A549 treated with CORT108297 at 1 μM for 4 hours (cell line): ENCODE measurements around the gene RXYLT1. TPM values are rescaled to one million over a fixed set of nuclear protein-coding genes. Genes with fewer than 3 reads are reported as not detected.

Source experiments
- total RNA-seq: library from RNA; stranded (reverse); fragments of 200-300 nt; extraction: Qiagen RNA extraction; gene quantifications from 5 replicates; pipeline ENCODE4 v1.2.3, GENCODE V29; 2022

The RXYLT1 gene
- 26.8 to 31.6 TPM (median 27.3 TPM) in 5 replicates for total RNA-seq

GRCh38 chr12:63779498-63780481 lies at the start of gene RXYLT1:
TSS of gene RXYLT1 (plus strand) at chr12:63779909. CDS start at chr12:63779961, 52 bp downstream.

GRCh38 chr12:63844391-63845341 lies 65.0 kb downstream of the RXYLT1 start, which contains the start of gene SRGAP1:
TSS of gene SRGAP1 (plus strand) at chr12:63844700. CDS start at chr12:63844817, 117 bp downstream.

Other genes with a start within 250 kb of the RXYLT1 start
- gene DPY19L2, start 111.4 kb upstream of the RXYLT1 start, total RNA-seq, result 1.8 to 2.2 TPM (median 2.1 TPM) in 5 replicates
- gene SRGAP1, start 64.8 kb downstream of the RXYLT1 start, total RNA-seq, result 9.1 to 11.4 TPM (median 10.6 TPM) in 5 replicates